Measurements from ENCODE around the gene CSAG1.
"Not testable (repeated sequence)": the region's sequence is repeated elsewhere in the genome, so short reads cannot be mapped to it uniquely, and the experiment has no call there.

The CSAG1 gene, protein sequence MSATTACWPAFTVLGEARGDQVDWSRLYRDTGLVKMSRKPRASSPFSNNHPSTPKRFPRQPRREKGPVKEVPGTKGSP

DNA sequence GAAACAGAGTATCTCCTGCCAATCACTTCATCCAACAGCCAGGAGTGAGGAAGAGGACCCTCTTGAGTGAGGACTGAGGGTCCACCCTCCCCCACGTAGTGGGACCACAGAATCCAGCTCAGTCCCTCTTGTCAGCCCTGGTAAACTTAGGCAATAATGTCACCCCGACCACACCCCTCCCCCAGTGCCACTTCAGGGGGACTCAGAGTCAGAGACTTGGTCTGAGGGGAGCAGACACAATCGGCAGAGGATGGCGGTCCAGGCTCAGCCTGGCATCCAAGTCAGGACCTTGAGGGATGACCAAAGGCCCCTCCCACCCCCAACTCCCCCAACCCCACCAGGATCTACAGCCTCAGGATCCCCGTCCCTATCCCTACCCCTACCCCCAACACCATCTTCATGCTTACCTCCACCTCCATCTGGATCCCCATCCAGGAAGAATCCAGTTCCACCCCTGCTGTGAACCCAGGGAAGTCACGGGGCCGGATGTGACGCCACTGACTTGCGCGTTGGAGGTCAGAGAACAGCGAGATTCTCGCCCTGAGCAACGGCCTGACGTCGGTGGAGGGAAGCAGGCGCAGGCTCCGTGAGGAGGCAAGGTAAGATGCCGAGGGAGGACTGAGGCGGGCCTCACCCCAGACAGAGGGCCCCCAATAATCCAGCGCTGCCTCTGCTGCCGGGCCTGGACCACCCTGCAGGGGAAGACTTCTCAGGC lies at the start of gene CSAG1, which contains the start of gene MAGEA12:
TSS of gene CSAG1 (minus strand) at position 461 of the 715 bp plus-strand sequence. CDS start 1,261 bp downstream, outside the sequence.
TSS of gene MAGEA12 (plus strand) at position 497 of the 715 bp plus-strand sequence. CDS start 2,405 bp downstream, outside the sequence.
- DNase-seq (ENCODE audit: low read depth in 3 of 3, low spot score in 1 of 3), result no peak

DNA sequence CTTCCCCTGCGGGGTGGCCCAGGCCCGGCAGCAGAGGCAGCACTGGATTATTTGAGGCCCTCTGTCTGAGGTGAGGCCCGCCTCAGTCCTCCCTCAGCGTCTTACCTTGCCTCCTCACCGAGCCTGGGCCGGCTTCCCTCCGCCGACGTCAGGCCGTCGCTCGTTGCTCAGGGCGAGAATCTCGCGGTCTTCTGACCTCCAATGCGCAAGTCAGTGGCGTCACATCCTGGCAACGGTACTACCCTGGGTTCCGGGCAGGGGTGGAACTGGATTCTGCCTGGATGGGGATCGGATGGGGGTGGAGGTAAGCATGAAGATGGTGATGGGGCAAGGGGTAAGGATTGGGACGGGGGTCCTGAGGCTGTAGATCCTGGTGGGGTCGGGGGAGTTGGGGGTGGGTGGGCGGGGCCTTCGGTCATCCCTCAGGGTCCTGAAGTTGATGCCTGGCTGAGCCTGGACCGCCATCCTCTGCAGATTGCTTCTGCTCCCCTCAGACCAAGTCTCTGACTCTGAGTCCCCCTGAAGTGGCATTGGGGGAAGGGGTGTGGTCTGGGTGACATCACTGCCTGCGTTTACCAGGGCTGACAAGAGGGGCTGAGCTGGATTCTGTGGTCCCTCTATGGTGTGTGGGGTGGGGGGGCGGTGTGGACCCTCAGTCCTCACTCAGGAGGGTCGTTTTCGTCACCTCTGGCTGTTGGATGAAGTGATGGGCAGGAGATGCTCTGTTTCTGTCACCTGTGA lies 36.2 kb upstream of the CSAG1 start, which contains the start of gene MAGEA6:
TSS of gene MAGEA6 (minus strand) at position 141 of the 741 bp plus-strand sequence. CDS start 2,039 bp downstream, outside the sequence.
- not testable (repeated sequence) for DNase-seq (ENCODE audit: low read depth in 3 of 3, low spot score in 1 of 3)

DNA sequence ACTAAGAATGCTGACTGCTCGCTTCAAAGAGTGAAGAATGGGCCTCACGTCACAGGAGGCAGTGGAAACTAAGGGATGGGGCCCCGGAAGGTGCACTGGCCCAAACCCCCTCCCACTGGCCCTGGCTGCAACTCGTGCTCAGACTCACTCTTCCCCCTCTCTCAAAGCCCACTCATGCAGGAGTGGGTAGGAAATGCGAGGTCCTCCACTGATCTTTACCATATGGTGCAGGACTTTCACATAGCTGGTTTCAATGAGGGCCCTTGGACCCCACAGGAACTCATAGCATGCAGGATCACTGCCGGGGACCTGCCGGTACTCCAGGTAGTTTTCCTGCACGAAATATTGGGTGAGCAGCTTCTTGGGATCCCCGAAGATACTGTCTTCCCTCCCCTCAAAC lies 33.0 kb upstream of the CSAG1 start:
- DNase-seq (ENCODE audit: low read depth in 3 of 3, low spot score in 1 of 3), result not testable (repeated sequence)

DNA sequence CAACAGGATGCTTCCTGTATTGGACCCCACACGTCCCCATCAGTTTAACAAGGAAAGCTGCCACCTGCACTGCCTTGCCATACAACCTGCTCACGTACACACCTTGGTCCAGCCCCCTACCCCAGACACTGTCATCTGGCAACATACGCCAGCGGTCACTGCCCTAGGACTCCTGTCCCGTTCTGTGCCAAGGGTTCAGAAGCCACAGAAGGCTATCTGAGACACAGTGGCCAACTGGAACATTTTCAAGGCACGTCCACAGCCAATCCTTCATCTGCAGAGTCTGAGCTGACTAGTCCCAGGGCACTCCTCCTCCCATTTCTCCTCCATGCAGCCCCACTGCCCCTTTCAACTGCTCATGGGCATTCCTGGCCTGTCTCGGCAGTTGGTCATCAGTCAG lies 28.1 kb upstream of the CSAG1 start:
- DNase-seq (ENCODE audit: low read depth in 3 of 3, low spot score in 1 of 3), result not testable (repeated sequence)

DNA sequence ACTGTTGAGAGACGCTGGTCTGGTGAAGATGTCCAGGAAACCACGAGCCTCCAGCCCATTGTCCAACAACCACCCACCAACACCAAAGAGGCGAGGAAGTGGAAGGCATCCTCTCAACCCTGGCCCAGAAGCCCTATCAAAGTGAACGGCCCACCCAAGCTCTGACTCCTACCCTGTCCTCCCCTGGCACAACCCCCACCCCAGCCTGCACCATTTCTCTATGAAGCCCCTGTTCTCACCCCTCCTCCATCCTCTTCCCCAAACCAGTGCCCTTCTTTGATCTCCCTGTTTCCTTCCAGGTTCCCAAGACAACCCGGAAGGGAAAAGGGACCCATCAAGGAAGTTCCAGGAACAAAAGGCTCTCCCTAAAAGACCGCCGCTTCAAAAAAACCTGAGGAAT lies 26.0 kb upstream of the CSAG1 start:
- not testable (repeated sequence) for DNase-seq (ENCODE audit: low read depth in 3 of 3, low spot score in 1 of 3)

DNA sequence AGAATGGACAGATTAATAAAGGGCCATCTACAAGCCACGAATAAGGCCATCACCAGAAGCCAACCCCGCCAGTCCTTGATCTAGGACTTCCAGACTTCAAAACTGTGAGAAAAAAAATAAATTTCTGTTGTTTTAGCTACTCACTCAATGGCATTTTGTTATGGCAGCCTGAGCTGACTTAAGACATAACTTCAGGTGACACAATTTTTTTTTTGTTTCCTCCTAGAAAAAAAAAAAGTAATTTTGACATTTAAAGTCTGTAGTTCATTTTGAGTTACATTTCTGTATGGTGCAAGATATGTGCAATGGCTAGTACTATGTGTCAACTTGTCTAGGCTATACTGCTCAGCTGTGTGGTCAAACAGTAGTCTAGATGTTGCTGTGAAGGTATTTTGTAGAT lies 25.4 kb upstream of the CSAG1 start, which contains the start of gene CSAG3:
TSS of gene CSAG3 (plus strand) at position 301 of the 400 bp plus-strand sequence.
- not testable (repeated sequence) for DNase-seq (ENCODE audit: low read depth in 3 of 3, low spot score in 1 of 3)

DNA sequence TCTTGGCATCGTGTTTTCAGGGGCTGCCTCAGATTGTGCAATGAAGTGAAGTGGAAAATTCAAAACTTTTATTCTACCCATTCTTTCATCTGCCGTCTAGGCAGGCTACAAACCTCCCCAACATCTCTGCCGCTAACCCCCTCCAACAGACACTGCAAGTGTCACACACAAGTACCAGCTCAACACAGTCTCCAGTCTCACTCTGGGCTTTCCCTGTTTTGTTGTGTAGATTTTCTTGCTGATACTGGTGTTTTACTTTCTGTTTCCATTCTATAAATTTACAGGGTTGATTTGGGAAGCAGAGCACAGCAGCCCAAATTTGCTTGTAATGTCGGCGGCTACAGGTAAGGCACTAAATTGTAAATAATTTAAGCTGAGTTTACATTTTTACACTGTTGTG lies 21.4 kb upstream of the CSAG1 start:
- DNase-seq (ENCODE audit: low read depth in 3 of 3, low spot score in 1 of 3), result not testable (repeated sequence)

DNA sequence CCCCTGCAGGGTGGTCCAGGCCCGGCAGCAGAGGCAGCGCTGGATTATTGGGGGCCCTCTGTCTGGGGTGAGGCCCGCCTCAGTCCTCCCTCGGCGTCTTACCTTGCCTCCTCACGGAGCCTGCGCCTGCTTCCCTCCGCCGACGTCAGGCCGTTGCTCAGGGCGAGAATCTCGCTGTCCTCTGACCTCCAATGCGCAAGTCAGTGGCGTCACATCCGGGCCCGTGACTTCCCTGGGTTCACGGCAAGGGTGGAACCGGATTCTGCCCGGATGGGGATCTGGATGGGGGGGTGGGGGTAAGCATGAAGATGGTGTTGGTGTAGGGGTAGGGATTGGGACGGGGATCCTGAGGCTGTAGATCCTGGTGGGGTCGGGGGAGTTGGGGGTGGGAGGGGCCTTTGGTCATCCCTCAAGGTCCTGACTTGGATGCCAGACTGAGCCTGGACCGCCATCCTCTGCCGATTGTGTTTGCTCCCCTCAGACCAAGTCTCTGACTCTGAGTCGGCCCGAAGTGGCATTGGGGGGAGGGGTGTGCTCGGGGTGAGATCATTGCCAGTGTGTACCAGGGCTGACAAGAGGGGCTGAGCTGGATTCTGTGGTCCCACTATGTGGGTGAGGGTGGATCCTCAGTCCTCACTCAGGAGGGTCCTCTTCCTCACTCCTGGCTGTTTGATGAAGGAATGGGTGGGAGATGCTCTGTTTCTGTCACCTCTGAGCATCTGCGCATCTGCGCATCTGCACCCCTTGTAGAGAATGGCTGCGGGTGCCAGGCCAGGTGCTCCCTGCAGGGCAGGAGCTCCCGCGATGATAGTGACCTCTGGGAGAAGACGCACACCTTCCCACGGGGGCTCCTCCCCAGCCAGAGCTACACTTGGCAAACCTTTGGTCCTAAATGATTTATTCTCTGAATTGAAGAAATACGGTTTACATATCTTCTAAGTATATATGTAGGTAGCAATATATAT lies 20.4 kb upstream of the CSAG1 start, which contains the start of gene MAGEA2:
TSS of gene MAGEA2 (minus strand) at position 157 of the 965 bp plus-strand sequence. CDS start 2,479 bp downstream, outside the sequence.
- not testable (repeated sequence) for DNase-seq (ENCODE audit: low read depth in 3 of 3, low spot score in 1 of 3)

DNA sequence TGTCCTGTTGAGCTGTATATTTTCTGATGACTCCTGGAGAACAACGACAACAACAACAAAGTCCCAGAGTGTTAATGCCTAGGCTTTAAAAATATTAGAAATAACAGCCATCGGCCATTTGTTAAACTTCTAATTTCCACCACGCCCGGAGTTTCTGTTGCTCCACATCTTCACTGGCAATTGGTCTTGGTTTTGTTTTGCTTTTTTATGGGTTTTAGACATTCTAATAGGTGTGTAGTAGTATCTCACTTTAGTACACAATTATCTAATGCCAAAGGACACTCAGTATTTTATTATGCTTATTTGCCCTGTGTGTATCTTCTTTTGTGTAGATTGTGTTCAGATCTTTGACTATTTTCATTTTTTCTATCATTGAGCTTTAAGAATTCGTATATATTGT lies 5.0 kb upstream of the CSAG1 start:
- no peak for DNase-seq (ENCODE audit: low read depth in 3 of 3, low spot score in 1 of 3)

DNA sequence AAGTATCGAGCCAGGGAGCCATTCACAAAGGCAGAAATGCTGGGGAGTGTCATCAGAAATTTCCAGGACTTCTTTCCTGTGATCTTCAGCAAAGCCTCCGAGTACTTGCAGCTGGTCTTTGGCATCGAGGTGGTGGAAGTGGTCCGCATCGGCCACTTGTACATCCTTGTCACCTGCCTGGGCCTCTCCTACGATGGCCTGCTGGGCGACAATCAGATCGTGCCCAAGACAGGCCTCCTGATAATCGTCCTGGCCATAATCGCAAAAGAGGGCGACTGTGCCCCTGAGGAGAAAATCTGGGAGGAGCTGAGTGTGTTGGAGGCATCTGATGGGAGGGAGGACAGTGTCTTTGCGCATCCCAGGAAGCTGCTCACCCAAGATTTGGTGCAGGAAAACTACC lies 3.0 kb upstream of the CSAG1 start:
- DNase-seq (ENCODE audit: low read depth in 3 of 3, low spot score in 1 of 3), result not testable (repeated sequence)

DNA sequence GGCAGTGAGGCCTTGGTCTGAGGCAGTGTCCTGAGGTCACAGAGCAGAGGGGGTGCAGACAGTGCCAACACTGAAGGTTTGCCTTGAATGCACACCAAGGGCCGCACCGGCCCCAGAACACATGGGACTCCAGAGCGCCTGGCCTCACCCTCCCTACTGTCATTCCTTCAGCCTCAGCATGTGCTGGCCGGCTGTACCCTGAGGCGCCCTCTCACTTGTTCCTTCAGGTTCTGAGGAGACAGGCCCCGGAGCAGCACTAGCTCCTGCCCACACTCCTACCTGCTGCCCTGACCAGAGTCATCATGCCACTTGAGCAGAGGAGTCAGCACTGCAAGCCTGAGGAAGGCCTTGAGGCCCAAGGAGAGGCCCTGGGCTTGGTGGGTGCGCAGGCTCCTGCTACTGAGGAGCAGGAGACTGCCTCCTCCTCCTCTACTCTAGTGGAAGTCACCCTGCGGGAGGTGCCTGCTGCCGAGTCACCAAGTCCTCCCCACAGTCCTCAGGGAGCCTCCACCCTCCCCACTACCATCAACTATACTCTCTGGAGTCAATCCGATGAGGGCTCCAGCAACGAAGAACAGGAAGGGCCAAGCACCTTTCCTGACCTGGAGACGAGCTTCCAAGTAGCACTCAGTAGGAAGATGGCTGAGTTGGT lies 2.5 kb upstream of the CSAG1 start:
- no peak for DNase-seq (ENCODE audit: low read depth in 3 of 3, low spot score in 1 of 3)

DNA sequence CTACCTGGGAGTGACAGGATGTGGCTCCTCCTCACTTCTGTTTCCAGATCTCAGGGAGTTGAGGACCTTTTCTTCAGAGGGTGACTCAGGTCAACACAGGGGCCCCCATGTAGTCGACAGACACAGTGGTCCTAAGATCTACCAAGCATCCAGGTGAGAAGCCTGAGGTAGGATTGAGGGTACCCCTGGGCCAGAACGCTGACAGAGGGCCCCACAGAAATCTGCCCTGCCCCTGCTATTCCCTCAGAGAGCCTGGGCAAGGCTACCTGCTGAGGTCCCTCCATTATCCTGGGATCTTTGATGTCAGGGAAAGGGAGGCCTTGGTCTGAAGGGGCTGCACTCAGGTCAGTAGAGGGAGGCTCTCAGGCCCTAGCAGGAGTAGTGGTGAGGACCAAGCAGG lies 1.6 kb upstream of the CSAG1 start:
- DNase-seq (ENCODE audit: low read depth in 3 of 3, low spot score in 1 of 3), result no peak

DNA sequence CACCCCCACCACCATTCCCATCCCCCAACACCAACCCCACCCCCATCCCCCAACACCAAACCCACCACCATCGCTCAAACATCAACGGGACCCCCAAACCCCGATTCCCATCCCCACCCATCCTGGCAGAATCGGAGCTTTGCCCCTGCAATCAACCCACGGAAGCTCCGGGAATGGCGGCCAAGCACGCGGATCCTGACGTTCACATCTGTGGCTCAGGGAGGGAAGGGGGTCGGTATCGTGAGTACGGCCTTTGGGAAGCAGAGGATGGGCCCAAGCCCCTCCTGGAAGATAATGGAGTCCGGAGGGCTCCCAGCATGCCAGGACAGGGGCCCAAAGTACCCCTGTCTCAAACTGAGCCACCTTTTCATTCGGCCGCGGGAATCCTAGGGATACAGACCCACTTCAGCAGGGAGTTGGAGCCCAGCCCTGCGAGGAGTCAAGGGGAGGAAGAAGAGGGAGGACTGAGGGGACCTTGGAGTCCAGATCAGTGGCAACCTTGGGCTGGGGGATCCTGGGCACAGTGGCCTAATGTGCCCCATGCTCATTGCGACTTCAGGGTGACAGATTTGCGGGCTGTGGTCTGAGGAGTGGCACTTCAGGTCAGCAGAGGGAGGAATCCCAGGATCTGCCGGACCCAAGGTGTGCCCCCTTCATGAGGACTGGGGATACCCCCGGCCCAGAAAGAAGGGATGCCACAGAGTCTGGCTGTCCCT lies 780 bp upstream of the CSAG1 start:
- not testable (repeated sequence) for DNase-seq (ENCODE audit: low read depth in 3 of 3, low spot score in 1 of 3)

DNA sequence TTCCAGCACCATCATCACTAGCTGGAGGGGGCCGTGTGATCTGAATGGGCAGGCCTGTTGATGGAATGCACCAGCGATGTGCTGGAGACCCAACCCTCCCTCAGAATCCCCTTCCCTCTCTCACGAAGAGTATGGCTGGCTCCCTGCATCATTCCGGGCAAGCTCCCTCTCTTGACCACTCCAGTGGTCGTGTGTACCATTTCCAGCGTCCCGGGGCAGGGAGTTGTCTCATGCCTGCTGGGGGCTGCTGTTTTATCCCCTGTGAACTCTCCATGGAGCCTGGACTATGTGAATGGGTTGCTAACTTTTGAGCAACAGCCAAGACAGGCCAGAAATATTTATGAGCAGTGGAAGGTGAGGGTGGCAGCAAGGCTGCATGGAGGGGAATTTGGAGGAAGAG lies 8.1 kb downstream of the CSAG1 start:
- DNase-seq (ENCODE audit: low read depth in 3 of 3, low spot score in 1 of 3), result no peak

DNA sequence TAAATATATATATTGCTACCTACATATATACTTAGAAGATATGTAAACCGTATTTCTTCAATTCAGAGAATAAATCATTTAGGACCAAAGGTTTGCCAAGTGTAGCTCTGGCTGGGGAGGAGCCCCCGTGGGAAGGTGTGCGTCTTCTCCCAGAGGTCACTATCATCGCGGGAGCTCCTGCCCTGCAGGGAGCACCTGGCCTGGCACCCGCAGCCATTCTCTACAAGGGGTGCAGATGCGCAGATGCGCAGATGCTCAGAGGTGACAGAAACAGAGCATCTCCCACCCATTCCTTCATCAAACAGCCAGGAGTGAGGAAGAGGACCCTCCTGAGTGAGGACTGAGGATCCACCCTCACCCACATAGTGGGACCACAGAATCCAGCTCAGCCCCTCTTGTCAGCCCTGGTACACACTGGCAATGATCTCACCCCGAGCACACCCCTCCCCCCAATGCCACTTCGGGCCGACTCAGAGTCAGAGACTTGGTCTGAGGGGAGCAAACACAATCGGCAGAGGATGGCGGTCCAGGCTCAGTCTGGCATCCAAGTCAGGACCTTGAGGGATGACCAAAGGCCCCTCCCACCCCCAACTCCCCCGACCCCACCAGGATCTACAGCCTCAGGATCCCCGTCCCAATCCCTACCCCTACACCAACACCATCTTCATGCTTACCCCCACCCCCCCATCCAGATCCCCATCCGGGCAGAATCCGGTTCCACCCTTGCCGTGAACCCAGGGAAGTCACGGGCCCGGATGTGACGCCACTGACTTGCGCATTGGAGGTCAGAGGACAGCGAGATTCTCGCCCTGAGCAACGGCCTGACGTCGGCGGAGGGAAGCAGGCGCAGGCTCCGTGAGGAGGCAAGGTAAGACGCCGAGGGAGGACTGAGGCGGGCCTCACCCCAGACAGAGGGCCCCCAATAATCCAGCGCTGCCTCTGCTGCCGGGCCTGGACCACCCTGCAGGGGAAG lies 19.4 kb downstream of the CSAG1 start, which contains the start of gene MAGEA2B:
TSS of gene MAGEA2B (plus strand) at position 814 of the 973 bp plus-strand sequence. CDS start 2,479 bp downstream, outside the sequence.
- not testable (repeated sequence) for DNase-seq (ENCODE audit: low read depth in 3 of 3, low spot score in 1 of 3)

DNA sequence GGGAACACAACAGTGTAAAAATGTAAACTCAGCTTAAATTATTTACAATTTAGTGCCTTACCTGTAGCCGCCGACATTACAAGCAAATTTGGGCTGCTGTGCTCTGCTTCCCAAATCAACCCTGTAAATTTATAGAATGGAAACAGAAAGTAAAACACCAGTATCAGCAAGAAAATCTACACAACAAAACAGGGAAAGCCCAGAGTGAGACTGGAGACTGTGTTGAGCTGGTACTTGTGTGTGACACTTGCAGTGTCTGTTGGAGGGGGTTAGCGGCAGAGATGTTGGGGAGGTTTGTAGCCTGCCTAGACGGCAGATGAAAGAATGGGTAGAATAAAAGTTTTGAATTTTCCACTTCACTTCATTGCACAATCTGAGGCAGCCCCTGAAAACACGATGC lies 20.3 kb downstream of the CSAG1 start:
- DNase-seq (ENCODE audit: low read depth in 3 of 3, low spot score in 1 of 3), result not testable (repeated sequence)

DNA sequence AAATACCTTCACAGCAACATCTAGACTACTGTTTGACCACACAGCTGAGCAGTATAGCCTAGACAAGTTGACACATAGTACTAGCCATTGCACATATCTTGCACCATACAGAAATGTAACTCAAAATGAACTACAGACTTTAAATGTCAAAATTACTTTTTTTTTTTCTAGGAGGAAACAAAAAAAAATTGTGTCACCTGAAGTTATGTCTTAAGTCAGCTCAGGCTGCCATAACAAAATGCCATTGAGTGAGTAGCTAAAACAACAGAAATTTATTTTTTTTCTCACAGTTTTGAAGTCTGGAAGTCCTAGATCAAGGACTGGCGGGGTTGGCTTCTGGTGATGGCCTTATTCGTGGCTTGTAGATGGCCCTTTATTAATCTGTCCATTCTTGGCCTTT lies 24.3 kb downstream of the CSAG1 start, which contains the start of gene CSAG2:
TSS of gene CSAG2 (minus strand) at position 101 of the 400 bp plus-strand sequence. CDS start 161 bp downstream, outside the sequence.
- DNase-seq (ENCODE audit: low read depth in 3 of 3, low spot score in 1 of 3), result not testable (repeated sequence)

DNA sequence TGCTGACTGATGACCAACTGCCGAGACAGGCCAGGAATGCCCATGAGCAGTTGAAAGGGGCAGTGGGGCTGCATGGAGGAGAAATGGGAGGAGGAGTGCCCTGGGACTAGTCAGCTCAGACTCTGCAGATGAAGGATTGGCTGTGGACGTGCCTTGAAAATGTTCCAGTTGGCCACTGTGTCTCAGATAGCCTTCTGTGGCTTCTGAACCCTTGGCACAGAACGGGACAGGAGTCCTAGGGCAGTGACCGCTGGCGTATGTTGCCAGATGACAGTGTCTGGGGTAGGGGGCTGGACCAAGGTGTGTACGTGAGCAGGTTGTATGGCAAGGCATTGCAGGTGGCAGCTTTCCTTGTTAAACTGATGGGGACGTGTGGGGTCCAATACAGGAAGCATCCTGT lies 27.0 kb downstream of the CSAG1 start:
- DNase-seq (ENCODE audit: low read depth in 3 of 3, low spot score in 1 of 3), result not testable (repeated sequence)
